ENCODE data around the gene BDH1.

GRCh38 chr3:197547306-197548011 is 8.3 kb downstream of the BDH1 start:
- TF ChIP-seq, protein P1, sequence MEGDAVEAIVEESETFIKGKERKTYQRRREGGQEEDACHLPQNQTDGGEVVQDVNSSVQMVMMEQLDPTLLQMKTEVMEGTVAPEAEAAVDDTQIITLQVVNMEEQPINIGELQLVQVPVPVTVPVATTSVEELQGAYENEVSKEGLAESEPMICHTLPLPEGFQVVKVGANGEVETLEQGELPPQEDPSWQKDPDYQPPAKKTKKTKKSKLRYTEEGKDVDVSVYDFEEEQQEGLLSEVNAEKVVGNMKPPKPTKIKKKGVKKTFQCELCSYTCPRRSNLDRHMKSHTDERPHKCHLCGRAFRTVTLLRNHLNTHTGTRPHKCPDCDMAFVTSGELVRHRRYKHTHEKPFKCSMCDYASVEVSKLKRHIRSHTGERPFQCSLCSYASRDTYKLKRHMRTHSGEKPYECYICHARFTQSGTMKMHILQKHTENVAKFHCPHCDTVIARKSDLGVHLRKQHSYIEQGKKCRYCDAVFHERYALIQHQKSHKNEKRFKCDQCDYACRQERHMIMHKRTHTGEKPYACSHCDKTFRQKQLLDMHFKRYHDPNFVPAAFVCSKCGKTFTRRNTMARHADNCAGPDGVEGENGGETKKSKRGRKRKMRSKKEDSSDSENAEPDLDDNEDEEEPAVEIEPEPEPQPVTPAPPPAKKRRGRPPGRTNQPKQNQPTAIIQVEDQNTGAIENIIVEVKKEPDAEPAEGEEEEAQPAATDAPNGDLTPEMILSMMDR (IDR thresholded peaks at IDR 0.05) = peak in 3 of 6 experiments; percentile 24 to 43 (median 38)
- peak in 1 of 2 donors; percentile 38 for TF ChIP-seq POLR2A (IDR thresholded peaks at IDR 0.05)

Data from Peyer's patch (tissue), 4 donors.